T-helper 22 cell (primary cell): Measurements from ENCODE around the gene AKAP13.
A peak's percentile ranks its signal among the peaks of the same experiment; 100 is the strongest.

ENCODE experiments used
- DNase-seq: peaks from one replicate; pipeline ENCODE4 v3.0.0-alpha.2; 2020; ENCODE audit warnings: low read depth

The AKAP13 gene

DNA sequence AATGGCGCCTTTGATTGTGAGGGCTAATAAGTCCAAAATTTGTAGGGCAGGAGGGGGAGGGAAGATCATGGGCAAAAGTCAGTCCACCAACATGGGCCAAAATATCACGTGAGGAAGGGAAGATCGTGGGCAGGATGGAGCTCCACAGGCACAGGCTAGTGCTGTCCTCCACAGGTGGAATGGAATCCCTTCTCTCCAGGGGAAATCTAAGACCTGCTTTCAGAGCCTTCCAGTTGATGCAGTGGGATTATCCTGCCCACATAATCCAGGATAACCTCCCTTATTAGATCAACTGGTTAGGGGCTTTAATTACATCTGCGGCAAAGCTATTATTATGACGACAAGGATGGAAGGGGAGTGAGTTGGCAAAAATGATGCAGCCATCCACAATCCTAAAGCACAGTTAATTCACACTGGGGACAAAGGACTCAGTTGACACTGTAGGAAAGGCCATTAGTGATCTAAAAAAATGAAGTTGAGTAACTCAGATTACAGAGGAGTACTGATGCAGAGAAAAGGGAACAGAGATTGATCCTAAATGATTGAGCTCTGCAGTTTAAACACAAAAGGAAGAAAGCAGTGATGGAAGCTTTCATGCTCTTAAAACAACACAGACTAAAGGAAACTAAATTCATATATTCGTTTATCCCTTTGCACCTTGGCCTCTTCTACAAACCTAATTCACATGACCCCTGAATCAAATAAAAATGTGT is 159.8 kb downstream of the AKAP13 start:
- no peak for DNase-seq

DNA sequence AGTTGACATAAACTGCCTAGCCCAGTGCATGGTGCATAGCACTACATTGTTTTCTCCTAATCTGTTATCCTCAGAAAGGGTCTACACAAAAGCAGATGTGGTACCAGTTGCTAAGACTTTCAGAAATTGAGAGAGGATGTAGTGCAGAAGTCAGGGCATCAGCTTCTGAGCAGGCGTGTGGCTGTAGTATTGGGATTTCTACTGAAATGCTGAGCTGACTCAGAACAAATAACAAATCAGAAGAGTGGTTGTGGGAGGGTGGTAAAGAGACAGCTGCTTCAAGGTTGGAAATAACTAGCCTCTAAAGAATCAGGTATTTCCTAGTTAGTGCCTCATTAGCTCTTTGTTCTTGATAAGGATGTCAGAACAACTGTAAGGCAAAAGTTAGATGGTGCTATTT is 161.3 kb downstream of the AKAP13 start:
- DNase-seq, result no peak

DNA sequence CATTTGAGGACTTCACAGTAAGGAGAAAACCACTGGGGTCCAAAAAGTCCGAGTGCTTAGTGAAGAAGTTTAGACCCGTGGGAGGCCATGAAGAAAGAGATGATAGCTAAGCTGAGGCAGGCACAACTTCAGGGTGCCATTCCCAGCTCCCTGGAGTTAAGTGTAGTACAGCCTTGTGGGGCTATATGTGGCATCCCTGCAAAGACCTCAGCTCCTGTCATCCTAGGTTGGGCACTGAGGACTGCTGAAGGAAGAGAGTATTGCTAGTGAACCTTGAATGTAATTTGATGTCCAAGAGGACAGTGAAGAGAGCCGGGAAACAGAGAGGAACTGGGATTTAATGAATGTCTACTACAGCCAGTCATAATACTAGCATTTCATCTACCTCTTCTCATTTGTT is 162.1 kb downstream of the AKAP13 start:
- DNase-seq, result no peak

DNA sequence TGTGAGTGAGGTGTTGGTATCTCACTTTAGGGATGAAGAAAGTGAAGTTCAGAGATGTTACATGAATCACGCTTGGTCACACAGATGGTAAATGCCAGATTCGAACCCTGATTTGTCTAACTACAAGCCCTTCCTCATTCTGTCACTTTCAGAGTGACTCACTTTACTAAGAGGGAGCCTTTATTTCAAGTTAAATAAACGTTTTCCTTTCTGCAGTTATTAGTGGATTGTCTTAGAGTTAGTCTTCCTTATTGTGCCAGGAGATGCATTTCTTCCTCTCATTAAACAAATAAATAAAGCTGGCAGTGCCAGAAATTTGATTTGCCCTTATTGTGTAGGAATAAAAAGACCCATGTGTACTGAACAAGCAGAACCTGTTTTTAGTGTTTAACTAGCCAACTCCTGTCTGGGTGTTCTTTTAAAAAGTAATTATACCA is 162.5 kb downstream of the AKAP13 start:
- DNase-seq, result no peak

DNA sequence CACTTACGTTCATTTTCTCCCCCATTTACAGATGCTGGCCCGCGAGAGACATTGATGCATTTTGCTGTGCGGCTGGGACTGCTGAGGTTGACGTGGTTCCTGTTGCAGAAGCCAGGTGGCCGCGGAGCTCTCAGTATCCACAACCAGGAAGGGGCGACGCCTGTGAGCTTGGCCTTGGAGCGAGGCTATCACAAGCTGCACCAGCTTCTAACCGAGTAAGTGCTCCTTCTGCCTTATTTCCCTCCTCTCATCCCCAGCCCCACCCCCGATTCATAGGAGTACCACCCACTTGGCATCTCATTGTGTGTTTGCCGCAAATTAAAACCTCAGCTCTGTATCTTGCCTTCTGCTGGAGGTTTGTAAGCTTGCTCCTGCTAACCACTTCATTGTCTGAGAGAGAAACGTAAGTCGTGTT is 163.3 kb downstream of the AKAP13 start:
- DNase-seq, result peak; percentile 2

DNA sequence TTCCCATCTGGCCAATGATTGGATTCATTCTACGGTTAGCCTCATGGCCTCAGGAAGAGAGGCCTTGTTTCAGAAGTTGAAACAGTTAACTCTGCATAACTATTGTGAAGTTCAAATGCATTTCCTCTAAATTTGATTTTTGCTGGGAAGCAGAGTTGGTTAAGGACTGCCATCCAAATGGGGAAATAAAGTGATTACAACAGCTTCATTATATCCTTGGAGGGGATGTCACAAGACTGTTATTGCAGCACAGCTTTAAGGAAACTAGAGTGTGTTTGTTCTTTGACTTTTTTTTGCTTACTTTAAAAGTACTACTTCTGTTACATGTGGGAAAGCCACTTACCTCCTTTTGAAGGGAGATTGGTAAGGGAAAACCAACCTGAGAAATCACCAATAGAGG is 164.8 kb downstream of the AKAP13 start:
- DNase-seq, result no peak

DNA sequence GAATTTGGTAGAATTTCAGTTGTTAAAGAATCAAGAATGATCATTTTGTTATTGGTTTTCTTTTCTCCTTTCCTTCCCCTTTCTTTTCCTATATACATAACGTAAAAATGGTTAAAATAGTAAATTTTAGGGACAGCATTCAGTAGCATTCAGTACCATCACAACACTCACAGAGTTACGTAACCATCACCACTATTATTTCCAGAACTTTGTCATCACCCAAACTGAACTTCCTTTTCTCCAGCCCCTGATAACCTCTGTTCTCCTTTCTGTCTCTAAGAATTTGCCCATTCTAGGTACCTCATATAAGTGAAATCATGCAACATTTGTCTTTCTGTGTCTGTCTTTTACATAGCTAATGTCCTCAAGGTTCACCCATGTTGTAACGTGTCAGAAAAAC is 165.3 kb downstream of the AKAP13 start:
- no peak for DNase-seq

DNA sequence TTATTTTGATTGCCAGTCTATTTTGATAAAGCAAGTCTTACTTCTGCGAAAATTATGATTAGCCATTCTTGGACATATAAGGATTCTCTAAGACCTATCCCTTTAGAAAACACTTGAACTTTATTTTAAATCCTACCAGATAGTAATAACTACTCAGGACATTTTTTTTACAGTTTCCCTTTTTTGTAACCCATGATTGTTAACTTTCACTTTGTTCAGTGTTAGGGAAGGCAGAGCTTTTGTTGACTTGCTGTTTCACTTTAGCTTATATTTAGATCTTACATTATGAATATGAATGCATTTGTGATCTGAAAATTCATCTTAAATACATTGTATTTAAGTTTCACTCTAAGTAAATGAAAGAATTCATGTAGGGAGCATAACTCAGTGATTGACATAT is 167.0 kb downstream of the AKAP13 start:
- no peak for DNase-seq

DNA sequence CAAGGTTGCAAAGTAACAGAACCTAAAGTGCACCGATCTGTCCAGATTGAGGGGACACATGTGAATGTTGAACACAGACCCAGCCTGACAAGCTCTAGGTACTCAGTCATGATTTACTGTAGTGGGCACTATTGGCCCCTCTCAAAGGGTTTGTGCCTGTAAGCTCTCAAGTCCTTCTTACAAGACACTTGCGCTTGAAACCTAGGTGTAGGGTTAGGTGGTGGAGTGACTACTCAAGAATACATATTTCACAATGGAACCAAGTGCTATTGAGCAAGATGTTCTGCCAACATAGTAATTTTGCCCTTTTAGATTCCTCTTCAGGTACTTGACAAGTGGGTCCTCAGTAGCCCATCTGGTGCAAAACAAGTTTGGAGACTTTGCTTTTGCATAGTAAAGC is 169.9 kb downstream of the AKAP13 start:
- DNase-seq, result no peak

DNA sequence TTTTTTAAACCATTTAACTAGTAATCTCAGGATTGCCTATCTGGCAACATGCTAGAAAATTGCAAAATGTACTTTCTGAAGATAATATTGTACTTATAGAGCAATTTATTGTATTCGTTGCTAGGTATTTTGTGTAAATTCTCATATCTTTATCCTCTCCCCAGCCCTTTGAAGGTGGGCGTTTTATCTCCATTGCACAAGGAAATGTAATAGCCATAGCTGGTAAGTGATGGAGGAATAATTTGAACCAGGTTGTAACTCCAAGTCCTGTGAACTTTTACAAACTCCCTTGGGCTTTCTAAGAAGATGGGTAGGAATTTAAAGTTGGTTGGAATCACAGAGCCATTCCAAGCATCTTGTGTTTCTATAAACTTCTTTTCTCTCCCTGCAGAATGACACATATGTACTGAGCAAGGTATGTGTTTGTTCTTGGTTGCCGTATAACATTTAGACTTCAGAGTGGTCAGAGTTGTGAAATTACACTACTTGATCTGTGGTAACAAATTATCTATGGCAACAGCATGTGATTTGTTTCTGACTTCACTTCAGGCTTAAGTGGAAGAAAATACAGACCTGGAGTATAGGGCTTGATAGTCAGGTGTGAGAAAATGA is 170.9 kb downstream of the AKAP13 start:
- DNase-seq, result no peak

DNA sequence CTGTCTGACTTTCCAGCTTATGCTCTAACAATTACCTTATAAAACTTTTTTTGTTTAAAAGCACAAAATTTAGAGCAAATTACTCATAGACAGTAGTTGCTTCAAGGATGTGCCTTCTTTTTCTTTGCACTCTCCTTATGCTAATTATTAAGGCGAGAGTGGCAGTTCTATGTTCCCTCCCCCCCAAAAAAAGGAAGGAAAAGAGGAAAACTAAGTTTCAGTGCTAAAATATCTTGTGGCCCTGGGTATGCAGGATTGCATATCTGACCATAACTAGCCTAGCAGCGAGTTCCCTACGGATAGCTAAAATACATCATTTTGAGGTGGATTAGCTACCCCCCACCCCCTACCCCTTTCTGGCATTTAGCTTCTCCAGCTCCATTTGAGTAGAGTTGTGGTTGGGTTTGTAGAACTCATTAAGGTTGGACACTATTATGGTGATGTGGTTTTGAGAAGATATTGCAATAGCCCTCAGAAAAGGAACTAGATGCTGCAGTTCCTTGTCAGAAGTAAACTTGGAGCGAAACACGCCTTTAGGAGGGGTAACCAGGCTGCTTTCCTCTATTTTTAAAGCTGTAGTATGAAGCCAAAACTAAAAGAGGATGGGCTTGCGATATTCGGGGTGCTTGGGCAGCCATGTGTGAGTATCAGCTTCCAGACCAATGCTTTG is 174.6 kb downstream of the AKAP13 start:
- no peak for DNase-seq

DNA sequence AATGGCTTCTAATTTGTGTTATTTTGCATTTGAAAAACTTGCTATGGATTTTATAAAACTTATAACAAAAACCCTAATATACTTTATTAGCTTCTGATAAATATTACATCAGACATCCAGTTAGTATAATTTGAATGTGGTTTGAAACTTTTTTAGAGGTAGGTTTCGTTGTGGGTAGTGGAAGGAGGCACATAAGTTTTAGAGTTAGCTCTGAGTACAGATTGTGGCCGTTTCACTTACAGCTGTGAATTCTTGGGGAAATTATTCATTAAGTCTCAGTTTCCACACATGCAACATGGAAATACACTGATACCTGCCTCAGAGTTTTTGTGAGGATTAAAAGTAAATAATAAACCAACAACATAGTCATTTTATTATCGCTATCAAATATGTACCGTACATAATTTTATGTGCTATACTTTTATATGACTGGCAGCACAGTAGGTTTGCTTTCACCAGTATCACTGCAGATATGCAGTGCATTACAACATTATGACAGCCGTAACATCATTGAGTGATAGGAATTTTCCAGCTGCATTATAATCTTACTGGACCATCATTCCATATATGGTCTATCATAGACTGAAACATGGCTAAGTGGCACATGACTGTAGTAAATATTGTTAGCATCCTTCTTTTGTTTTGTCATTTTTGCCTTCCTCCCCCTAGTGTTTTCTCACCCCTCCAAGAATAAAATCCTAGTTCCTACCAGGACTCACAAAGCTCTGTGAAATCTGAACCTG is 175.6 kb downstream of the AKAP13 start:
- DNase-seq, result no peak

DNA sequence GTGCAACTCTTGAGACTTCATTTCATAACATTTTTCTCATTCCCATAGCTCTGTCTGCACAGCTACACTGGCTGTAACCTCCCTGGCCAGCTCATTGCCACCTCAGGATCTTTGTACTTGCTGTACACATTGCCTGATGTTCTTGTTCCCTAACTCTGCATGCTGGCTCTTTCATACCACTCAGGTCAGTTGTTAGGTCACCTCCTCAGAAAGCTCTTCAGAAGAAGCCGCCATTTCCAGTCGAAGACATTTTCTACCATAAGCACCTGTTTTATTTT is 176.2 kb downstream of the AKAP13 start:
- DNase-seq, result no peak

DNA sequence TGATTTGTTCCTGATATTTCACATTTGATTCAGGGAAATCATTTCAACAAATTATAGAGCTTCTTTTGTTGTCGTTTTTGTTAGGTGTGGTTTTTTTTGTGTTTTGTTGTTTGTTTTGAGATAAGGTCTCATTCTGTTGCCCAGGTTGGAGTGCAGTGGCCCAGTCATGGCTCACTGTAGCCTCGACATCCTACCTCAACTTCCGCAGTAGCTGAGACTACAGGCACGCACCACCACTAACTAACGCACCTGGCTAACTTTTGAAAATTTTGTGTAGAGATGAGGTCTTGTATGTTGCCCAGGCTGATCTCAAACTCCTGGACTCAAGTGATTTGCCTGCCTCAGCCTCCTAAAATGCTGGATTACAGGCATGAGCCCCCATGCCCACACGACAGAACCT is 177.0 kb downstream of the AKAP13 start:
- DNase-seq, result no peak

DNA sequence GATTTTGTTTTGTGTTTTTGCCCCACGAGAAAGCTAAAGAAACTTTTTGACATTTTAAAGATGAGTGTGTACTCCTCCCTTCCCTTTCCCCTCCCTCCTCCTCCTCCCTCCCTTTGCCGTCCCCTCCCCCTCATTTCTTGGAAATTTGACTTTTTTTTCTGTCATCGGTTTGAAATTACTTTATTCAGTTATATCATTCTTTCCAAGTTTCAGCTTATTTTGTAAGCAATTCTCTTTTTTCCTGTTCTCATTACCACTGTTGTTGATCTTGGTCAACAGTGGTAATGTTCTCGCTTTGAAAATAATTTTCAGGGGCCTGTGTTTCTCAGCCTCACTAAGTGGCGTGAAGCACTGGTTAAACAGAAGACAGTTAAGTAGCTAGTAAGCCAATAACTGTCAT is 178.4 kb downstream of the AKAP13 start:
- DNase-seq, result no peak

DNA sequence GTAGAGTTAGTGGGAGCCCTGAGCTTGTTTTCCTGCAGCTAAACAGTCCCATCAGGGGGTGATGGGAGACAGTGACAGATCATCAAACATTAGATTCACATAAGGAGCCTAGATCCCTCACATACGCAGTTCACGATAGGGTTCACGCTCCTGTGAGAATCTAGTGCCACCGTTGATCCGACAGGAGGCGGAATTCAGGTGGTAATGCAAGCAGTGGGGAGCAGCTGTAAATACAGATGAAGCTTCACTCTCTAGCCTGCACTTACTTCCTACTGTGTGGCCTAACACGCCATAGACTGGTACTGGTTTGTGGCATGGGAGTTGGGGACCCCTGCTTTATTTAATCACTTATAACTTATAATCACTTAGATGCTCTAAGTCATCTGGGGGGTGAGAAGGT is 179.1 kb downstream of the AKAP13 start:
- DNase-seq, result no peak

DNA sequence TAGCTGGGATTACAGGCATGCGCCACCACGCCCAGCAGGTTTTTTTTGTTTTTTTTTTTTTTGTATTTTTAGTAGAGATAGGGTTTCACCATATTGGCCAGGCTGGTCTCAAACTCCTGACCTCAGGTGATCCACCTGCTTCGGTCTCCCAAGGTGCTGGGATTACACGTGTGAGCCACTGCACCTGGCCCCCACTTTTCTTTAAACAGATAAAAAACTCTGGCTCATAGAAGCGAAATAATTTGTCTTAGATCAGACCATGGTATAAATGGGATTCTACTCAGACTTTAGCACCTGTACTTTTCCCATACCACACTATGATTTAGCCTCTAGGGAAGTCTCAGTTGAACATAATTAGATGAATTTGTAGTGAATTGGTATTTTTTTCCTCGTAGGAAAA is 182.4 kb downstream of the AKAP13 start:
- DNase-seq, result no peak

DNA sequence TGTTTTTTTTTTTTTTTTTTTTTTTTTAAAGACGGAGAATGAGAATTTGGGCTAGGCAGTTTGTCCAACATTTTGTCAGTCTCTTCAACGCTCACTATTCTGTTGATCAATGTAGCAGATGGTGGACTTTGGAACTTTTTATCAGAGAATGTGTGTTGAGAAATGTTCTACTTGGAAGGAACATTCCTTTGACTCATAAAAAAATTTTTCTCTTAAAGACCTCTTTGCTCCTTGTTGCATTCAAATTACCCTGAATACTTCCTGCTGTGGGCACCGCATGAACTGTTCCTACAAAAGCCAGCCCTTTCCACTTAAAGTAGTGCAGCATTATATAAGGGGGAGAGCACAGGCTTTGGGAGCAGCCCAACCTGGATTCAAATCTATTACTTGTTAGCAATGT is 182.9 kb downstream of the AKAP13 start:
- DNase-seq, result no peak

DNA sequence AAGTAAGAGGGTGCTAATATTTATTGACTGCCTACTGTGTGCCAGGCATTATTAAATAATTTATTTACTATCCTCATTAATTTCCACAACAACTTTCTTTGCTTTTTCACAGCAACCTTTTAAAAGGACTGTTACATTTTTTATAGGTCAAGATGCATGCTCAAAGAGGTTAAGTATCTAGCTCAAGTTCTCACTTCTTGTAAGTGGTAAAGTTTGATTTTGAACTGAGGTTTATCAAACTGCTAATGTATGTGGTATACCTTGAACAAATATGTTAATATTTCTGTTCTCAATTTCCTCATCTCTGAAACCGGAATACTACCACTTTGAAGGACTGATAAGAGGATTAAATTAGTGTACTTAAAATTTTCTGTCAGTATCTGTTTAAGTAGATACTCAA is 183.3 kb downstream of the AKAP13 start:
- DNase-seq, result no peak

DNA sequence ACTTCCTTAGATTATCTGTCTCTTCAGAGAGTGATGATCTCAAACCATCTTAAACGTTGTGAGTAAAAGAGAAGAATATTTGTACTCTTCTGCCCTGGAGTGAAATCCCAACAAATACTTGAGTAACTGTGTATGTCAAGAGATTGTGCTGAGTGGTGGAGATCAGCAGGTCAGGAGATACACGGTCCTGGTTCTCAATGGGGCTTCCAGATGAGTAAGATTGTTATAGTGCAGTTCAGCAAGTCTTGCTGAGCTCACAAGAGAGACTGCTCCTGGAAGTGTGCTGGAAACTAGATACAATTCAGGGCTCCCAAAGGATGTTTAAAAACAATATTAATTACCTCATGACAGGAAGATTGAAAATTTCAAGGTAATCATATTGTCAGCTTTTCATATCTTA is 184.3 kb downstream of the AKAP13 start:
- no peak for DNase-seq

DNA sequence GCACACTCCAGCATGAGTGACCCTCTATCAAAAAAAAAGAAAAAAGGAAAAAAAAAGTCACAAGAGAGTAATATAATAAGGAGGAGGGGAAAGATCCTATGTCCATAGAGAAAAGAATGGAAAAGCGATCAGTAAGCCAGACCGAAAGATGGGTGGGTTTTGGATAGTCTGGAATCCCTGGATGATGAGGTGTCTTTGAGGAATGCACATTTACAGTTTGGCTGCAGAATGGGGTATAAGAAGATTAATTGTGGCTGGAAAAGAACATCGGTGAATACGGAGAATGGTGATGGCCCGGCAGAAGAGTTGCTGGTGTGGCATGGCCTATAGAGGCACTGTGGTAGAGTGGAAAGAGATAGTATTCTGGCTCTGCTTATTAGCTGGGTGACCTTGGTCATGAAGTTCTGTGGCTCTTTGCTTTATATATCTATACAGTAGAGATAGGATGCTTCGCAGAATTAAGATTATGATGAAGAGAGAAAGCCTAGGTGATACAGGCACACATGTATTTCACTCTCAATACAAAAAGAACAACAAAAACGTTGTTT is 187.9 kb downstream of the AKAP13 start:
- no peak for DNase-seq

DNA sequence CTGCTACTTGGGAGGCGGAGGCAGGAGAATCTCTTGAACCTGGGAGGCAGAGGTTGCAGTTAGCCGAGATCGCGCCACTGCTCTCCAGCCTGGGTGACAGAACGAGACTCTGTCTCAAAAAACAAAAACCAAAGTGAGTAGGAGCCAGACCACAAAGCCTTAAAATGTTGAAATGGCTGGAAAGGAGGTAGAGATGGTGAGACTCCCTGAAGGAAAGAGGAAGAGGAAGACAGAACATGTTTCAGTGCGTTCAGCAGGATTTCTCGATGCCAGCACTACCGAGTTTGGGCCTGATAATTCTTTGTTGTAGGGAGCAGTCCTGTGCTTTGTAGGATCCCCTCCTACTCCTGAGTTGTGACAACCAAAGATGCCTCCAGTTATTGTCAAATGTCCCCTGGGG is 189.9 kb downstream of the AKAP13 start:
- no peak for DNase-seq

DNA sequence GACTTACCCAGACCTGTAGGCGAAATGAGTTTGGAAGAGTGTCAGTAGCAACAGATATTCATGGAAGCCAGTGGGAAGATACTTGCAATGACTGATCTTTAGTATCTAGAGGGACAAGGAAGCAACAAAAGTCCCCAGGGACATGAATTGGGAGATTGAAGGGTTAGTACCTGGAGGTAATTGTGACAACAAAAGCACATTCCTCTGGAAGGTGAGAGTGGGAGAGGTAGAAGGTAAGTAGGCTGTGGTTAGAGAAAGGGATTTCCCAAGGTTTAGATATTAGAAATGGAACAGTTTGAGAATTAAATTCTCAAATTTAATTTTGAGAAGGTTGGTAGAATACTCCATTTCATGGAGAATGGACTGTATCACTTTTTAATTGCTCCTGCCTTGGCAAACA is 191.4 kb downstream of the AKAP13 start:
- DNase-seq, result no peak
